Vagina (tissue), 2 donors: ENCODE results near the gene PCYT2. TPM values are rescaled to one million over a fixed set of nuclear protein-coding genes. Genes with fewer than 3 reads are reported as not detected.

Source experiments
- DNase-seq, 2 donors: peaks; one replicate each; pipeline ENCODE4 v3.0.0-alpha.2; 2017; ENCODE audit errors: extremely low spot score in 2 of 2
- H3K27ac ChIP-seq: fragments of 200-600 bp; sonication (generic); one replicate; pipeline ENCODE4 v1.5.1; 2019
- H3K27me3 ChIP-seq: fragments of 200-600 bp; sonication (generic); one replicate; pipeline ENCODE4 v1.5.1; 2019
- H3K36me3 ChIP-seq, 2 donors: fragments of 200-600 bp; sonication (generic); one replicate each; pipeline ENCODE4 v1.5.1; 2017 to 2019
- H3K4me1 ChIP-seq: fragments of 200-600 bp; sonication (generic); one replicate; pipeline ENCODE4 v1.5.1; 2019
- H3K4me3 ChIP-seq, 2 donors: fragments of 200-600 bp; sonication (generic); 1 replicate in 1 of 2; 2 replicates in 1 of 2; pipeline ENCODE4 v1.5.1; 2016 to 2019
- H3K9me3 ChIP-seq: fragments of 200-600 bp; sonication (generic); one replicate; pipeline ENCODE4 v1.5.1; 2019
- CTCF ChIP-seq, 3 experiments: fragments of 450-650 bp in 2 of 3; fragments of 200-600 bp in 1 of 3; sonication (generic) in 1 of 3; IDR thresholded peaks; one replicate each; pipeline ENCODE4 v1.5.1; 2017 to 2019; ENCODE audit warnings: antibody characterized with exemption in 3 of 3, mild to moderate bottlenecking in 2 of 3, moderate library complexity in 2 of 3
- POLR2A ChIP-seq, 2 donors: fragments of 450-650 bp; IDR thresholded peaks; one replicate each; pipeline ENCODE4 v1.6.1; 2017; ENCODE audit warnings: antibody characterized with exemption in 2 of 2, mild to moderate bottlenecking in 2 of 2, moderate library complexity in 2 of 2
- POLR2AphosphoS5 ChIP-seq, 2 donors: sonication (generic); formaldehyde crosslinking; IDR thresholded peaks; one replicate each; pipeline ENCODE4 v1.9.0; 2017; ENCODE audit warnings: antibody characterized with exemption in 2 of 2, mild to moderate bottlenecking in 2 of 2, low read depth in 1 of 2; ENCODE audit not compliant: insufficient read depth in 1 of 2
- intact Hi-C: fragments of 100-400 bp; cut with DNase I; formaldehyde crosslinking; loops from one replicate; pipeline ENCODE4 v1.15.1; 2023
- total RNA-seq: library from RNA; depleted of rRNA; stranded (reverse); fragments of >200 nt; gene quantifications from one replicate; pipeline ENCODE4 v1.2.3, GENCODE V29; 2016

Gene PCYT2
- total RNA-seq, 1 donor from 2014 or later = 28.0 TPM

DNA sequence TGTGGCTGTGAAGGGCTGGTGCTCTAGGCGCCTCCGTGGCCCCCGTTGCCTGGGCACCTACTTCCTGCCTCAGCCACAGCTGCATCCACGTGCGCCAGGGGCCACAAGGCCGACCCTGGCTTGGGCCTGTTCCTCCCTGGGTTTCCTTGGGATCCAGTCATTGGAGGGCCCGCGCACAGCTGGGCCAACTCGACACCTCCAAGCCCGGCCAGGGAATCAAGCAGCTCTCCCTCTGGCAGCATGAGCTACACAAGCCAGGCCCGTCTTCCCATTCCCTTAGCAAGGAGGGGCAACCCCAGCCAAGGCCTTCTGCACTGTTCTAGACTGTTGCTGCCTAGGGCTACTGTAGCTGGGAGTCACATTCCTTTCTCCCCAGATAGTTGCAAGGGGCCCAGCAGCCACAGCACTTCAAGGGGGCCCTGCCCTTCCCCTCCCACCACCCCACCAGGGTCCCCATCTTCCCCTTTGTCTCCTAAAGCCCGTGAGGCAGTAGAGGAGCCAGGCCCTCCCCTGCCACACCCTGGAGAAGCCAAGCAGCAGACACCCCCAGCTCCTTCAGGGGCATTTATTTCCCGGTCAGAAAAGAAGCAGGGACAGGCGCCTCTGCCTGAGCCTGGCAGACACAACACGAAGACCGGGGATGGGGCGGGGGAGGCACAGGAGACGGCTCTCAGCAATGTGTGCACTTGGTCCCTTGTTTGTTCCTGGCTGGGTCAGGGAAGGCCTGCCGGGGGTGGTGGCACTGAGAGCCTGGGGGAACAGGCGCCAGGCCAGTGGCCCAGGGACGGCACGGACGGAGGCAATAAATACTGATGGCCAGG, 43.8 kb downstream of the PCYT2 start:
- intact Hi-C loops = no loop called here
- peaks cover 0 to 9% of the 10 kb centered on the region in 2 donors for H3K36me3 ChIP-seq
- no peaks in the 10 kb centered on the region for H3K9me3 ChIP-seq
- no peak for DNase-seq
- H3K27me3 ChIP-seq = no peaks in the 10 kb centered on the region
- TF ChIP-seq POLR2A (IDR thresholded peaks at IDR 0.05) (no peak), POLR2AphosphoS5 (IDR thresholded peaks at IDR 0.05; ENCODE audit: insufficient read depth in 1 of 2, low read depth in 1 of 2) (no peak), CTCF (IDR thresholded peaks at IDR 0.05) (no peak)
- no peak overlapping the region for H3K4me3 ChIP-seq
- peaks cover 72% of the 10 kb centered on the region for H3K4me1 ChIP-seq
- H3K27ac ChIP-seq = peak overlapping the region; percentile 82

- Histone ChIP-seq H3K9me3 (no peaks in the 10 kb centered on the region), H3K4me3 (no peak overlapping the region), H3K27ac (no peak overlapping the region), H3K36me3 (peaks cover 0 to 9% of the 10 kb centered on the region in 2 donors), H3K4me1 (peaks cover 73% of the 10 kb centered on the region), H3K27me3 (no peaks in the 10 kb centered on the region)
- TF ChIP-seq CTCF (IDR thresholded peaks at IDR 0.05) = no peak
- no peak for TF ChIP-seq POLR2A (IDR thresholded peaks at IDR 0.05)
- no peak for TF ChIP-seq POLR2AphosphoS5 (IDR thresholded peaks at IDR 0.05; ENCODE audit: insufficient read depth in 1 of 2, low read depth in 1 of 2)
- intact Hi-C loops = no loop called here
- no peak for DNase-seq
Observed at GRCh38 chr17:81866440-81867169, 44.6 kb downstream of the PCYT2 start.

DNA sequence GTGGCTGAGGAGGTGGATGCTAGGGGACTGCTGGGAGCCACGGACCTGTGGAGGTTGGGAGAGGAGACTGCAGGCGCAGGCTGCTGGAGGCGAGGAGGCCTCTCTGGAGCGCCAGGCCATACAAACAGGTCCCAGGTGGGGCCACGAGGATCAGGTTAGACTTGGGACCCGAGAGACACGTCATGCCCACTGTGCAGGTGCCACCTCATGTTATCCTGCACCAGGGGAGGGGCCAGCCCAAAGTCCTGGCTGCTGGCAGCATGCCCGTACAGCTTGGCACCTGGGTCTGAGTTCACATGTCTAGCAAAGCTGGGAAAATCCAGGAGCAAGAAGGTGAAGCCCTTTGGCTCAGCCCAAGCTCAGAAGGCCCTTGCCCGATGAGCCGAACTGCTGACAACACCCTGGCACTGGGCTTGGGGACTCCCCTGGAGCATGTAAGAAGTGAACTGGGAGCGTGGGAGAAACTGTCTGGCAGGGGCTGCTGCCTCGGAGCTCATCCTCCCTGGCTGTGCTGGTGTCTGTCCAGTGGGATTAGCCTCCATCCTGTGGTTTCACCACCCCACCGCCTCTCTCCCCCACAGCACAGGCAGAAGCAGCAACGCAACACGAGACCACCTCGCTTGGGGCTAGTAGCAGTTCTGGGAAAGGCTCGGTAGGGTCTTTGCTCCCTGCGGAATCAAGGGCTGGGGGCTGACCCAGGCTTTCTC, 45.3 kb downstream of the PCYT2 start:
- DNase-seq = no peak
- Histone ChIP-seq H3K36me3 (peaks cover 0 to 9% of the 10 kb centered on the region in 2 donors), H3K27ac (no peak overlapping the region), H3K4me3 (no peak overlapping the region), H3K27me3 (no peaks in the 10 kb centered on the region), H3K9me3 (no peaks in the 10 kb centered on the region), H3K4me1 (peaks cover 76% of the 10 kb centered on the region)
- intact Hi-C loops = no loop called here
- TF ChIP-seq POLR2AphosphoS5 (IDR thresholded peaks at IDR 0.05; ENCODE audit: insufficient read depth in 1 of 2, low read depth in 1 of 2) (peak in 1 of 2 donors; percentile 17), CTCF (IDR thresholded peaks at IDR 0.05) (no peak), POLR2A (IDR thresholded peaks at IDR 0.05) (no peak)

GRCh38 chr17:81865358-81865732, 45.9 kb downstream of the PCYT2 start:
- peaks cover 75% of the 10 kb centered on the region for H3K4me1 ChIP-seq
- no peak overlapping the region for H3K4me3 ChIP-seq
- H3K27me3 ChIP-seq = no peaks in the 10 kb centered on the region
- no peaks in the 10 kb centered on the region for H3K9me3 ChIP-seq
- no peak for DNase-seq
- intact Hi-C loops = no loop called here
- H3K27ac ChIP-seq = no peak overlapping the region
- H3K36me3 ChIP-seq = peaks cover 0 to 9% of the 10 kb centered on the region in 2 donors
- TF ChIP-seq CTCF (IDR thresholded peaks at IDR 0.05) = no peak
- no peak for TF ChIP-seq POLR2AphosphoS5 (IDR thresholded peaks at IDR 0.05; ENCODE audit: insufficient read depth in 1 of 2, low read depth in 1 of 2)
- TF ChIP-seq POLR2A (IDR thresholded peaks at IDR 0.05) = no peak
